A673 (cell line): ENCODE data around the gene IKBKE. TPM values are rescaled to one million over a fixed set of nuclear protein-coding genes. Genes with fewer than 3 reads are reported as not detected.

Experiments used
- BruUV-seq: library from RNA; stranded (reverse); fragments of 400-500 nt; replicated peaks from 2 replicates; lab custom pipeline; 2021; lab: Mats Ljungman, UMichigan
- CTCF ChIA-PET: fragments of 300-600 bp; sonication (Branson Sonifier 250); formaldehyde crosslinking; loops from one replicate; lab custom pipeline; 2022; ENCODE audit warnings: antibody characterized with exemption; lab: Charles Lee
- POLR2A ChIA-PET: fragments of 300-600 bp; sonication (Branson Sonifier 250); formaldehyde crosslinking; loops from one replicate; lab custom pipeline; 2022; ENCODE audit warnings: antibody characterized with exemption; ENCODE audit not compliant: low non-redundant PET; lab: Charles Lee
- DNase-seq: peaks from one replicate; pipeline ENCODE4 v3.0.0-alpha.2; 2015; ENCODE audit warnings: low spot score
- H3K27ac ChIP-seq: fragments of 200-600 bp; sonication (generic); 2 replicates; pipeline ENCODE4 v1.5.1; 2016; ENCODE audit warnings: mixed run types, low read depth, mild to moderate bottlenecking, mixed read lengths, antibody characterized with exemption, low read length; ENCODE audit not compliant: poor library complexity, severe bottlenecking
- H3K27me3 ChIP-seq: fragments of 200-600 bp; sonication (generic); replicated peaks from 2 replicates; pipeline ENCODE4 v1.6.1; 2017; ENCODE audit warnings: mixed run types, low read depth, mild to moderate bottlenecking, mixed read lengths, antibody characterized with exemption, low read length; ENCODE audit not compliant: insufficient read depth, poor library complexity
- H3K36me3 ChIP-seq: fragments of 200-600 bp; sonication (generic); 2 replicates; pipeline ENCODE4 v1.6.1; 2016; ENCODE audit warnings: mixed run types, mild to moderate bottlenecking, mixed read lengths, antibody characterized with exemption, low read length; ENCODE audit not compliant: insufficient read depth, poor library complexity, severe bottlenecking
- H3K4me1 ChIP-seq: fragments of 200-600 bp; sonication (generic); 2 replicates; pipeline ENCODE4 v1.6.1; 2017; ENCODE audit warnings: mixed run types, mild to moderate bottlenecking, mixed read lengths, antibody characterized with exemption, low read length; ENCODE audit not compliant: insufficient read depth, poor library complexity, severe bottlenecking
- H3K4me3 ChIP-seq: fragments of 200-600 bp; sonication (generic); 2 replicates; pipeline ENCODE4 v1.5.1; 2016; ENCODE audit warnings: low read depth, mixed run types, mild to moderate bottlenecking, mixed read lengths, low read length; ENCODE audit not compliant: poor library complexity, severe bottlenecking
- H3K9me3 ChIP-seq: fragments of 200-600 bp; sonication (generic); 2 replicates; pipeline ENCODE4 v1.6.1; 2016; ENCODE audit warnings: mixed run types, low read depth, mild to moderate bottlenecking, mixed read lengths, antibody characterized with exemption, low read length; ENCODE audit not compliant: poor library complexity, severe bottlenecking
- CTCF ChIP-seq: fragments of 300-800, 200-600 bp; sonication (generic); conservative IDR thresholded peaks from 2 replicates; pipeline ENCODE4 v1.5.1; 2017; ENCODE audit warnings: low read depth, mild to moderate bottlenecking, antibody characterized with exemption, low read length, moderate library complexity, mixed read lengths
- EZH2 ChIP-seq: fragments of 200-600 bp; sonication (generic); IDR thresholded peaks from 2 replicates; pipeline ENCODE4 v1.6.1; 2017; ENCODE audit warnings: borderline replicate concordance, low read depth, mild to moderate bottlenecking, mixed read lengths, antibody characterized with exemption, low read length; ENCODE audit not compliant: poor library complexity, severe bottlenecking
- intact Hi-C: fragments of 100-400 bp; cut with micrococcal nuclease; formaldehyde crosslinking; loops from one replicate; pipeline ENCODE4 v1.10.0; 2022; ENCODE audit not compliant: unreplicated experiment
- total RNA-seq: library from RNA; stranded (reverse); gene quantifications from 2 replicates; pipeline ENCODE4 v1.2.3, GENCODE V29; 2021

Gene IKBKE
- total RNA-seq, 1 experiment from 2014 or later = 2.9 TPM

DNA sequence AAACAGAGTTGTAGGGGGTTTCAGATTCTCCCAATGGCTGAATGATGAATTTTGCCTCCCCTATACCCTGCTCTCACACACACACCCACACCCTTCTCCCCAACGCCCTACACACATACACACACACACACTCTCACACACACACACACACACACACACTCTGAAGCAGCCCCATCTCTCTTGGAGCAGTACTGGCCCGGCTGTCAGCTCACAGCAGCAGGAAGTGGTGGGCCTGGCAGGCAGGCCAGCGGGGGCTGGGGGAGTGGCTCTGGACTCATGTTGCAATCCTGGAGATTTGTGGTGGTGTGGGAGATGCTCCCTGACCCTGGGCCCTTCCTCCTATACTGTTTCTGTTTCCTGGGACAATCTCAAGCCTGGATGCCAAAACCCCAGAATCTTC, 2.2 kb downstream of the IKBKE start:
- CTCF ChIA-PET = no interaction called here
- intact Hi-C loops = loop anchor here (10.0 kb wide), 1 partner anchor 512 kb away; no protein-coding TSS in a partner anchor

DNA sequence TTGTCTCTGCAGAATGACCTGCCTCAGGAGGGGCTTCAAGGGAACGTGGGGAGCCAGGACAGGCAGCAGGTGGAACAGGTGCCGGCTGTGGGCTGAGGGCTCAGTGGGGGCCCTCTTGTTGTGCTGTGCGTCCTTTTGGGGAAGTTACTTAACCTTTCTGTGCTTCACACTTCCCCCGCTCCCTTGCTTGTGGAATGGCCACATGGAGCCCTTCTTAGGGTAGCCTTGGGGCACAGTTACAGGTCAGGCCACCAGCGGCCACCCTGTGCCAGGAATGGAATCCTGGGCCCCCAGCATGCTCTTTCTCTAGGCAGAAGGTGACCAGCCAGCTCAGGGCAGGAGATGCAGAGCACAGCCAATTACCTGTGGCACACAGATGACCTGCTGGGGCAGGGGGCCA, 2.6 kb downstream of the IKBKE start:
- Histone ChIP-seq H3K27ac (no peak overlapping the region), H3K4me1 (peaks cover 33% of the 10 kb centered on the region), H3K27me3 (no peaks in the 10 kb centered on the region), H3K36me3 (no peaks in the 10 kb centered on the region), H3K9me3 (no peaks in the 10 kb centered on the region), H3K4me3 (no peak overlapping the region)
- TF ChIP-seq EZH2 (no peak), CTCF (no peak)
- DNase-seq = no peak
- ChIA-PET POLR2A (no interaction called here), CTCF (no interaction called here)
- intact Hi-C loops = loop anchor here (10.0 kb wide), 1 partner anchor 512 kb away; no protein-coding TSS in a partner anchor
- no TSS peak for BruUV-seq

More for the DNA sequence above, 2.2 kb downstream of the IKBKE start:
- Histone ChIP-seq H3K4me3 (no peak overlapping the region), H3K9me3 (no peaks in the 10 kb centered on the region), H3K4me1 (peaks cover 33% of the 10 kb centered on the region), H3K27ac (no peak overlapping the region), H3K36me3 (no peaks in the 10 kb centered on the region), H3K27me3 (no peaks in the 10 kb centered on the region)
- DNase-seq = peak; percentile 52
- no TSS peak for BruUV-seq
- POLR2A ChIA-PET = no interaction called here
- no peak for TF ChIP-seq CTCF
- TF ChIP-seq EZH2 = no peak

GRCh38 chr1:206476058-206476457, 5.8 kb downstream of the IKBKE start:
- BruUV-seq = no TSS peak
- Histone ChIP-seq H3K27me3 (no peaks in the 10 kb centered on the region), H3K27ac (no peak overlapping the region), H3K4me3 (no peak overlapping the region), H3K4me1 (peaks cover 17% of the 10 kb centered on the region), H3K36me3 (no peaks in the 10 kb centered on the region), H3K9me3 (no peaks in the 10 kb centered on the region)
- DNase-seq = no peak
- intact Hi-C loops = loop anchor here (10.0 kb wide), 1 partner anchor 509 kb away; no protein-coding TSS in a partner anchor
- TF ChIP-seq CTCF (no peak), EZH2 (no peak)
- ChIA-PET POLR2A (no interaction called here), CTCF (no interaction called here)
